GM23338 (cell line): Measurements from ENCODE around the gene PPFIA1.

Experiments used
- EZH2 ChIP-seq: fragments of 200-600 bp; sonication (generic); IDR thresholded peaks from one replicate; pipeline ENCODE4 v1.8.0; 2017; ENCODE audit warnings: antibody characterized with exemption, mild to moderate bottlenecking, low read depth; ENCODE audit not compliant: unreplicated experiment
- EZH2phosphoT487 ChIP-seq: fragments of 200-600 bp; sonication (generic); IDR thresholded peaks from one replicate; pipeline ENCODE4 v1.8.1; 2018; ENCODE audit warnings: antibody characterized with exemption; ENCODE audit not compliant: unreplicated experiment
- POLR2AphosphoS5 ChIP-seq: IDR thresholded peaks from 2 replicates; pipeline ENCODE4 v1.6.1; 2016; ENCODE audit warnings: antibody characterized with exemption, low read depth
- TF ChIP-seq, protein P1 (sequence below), 2 experiments: fragments of 200-600 bp in 1 of 2; sonication (generic) in 1 of 2; conservative IDR thresholded peaks; 2 replicates each; pipeline versions ENCODE4 v1.5.1 to v1.6.1; 2016 to 2017; ENCODE audit warnings: antibody characterized with exemption in 2 of 2, low read depth in 2 of 2, mild to moderate bottlenecking in 2 of 2, moderate library complexity in 1 of 2
- TF ChIP-seq, protein P2 (sequence below): IDR thresholded peaks from one replicate; pipeline ENCODE4 v1.6.1; 2018; ENCODE audit warnings: antibody characterized with exemption; ENCODE audit not compliant: unreplicated experiment

DNA sequence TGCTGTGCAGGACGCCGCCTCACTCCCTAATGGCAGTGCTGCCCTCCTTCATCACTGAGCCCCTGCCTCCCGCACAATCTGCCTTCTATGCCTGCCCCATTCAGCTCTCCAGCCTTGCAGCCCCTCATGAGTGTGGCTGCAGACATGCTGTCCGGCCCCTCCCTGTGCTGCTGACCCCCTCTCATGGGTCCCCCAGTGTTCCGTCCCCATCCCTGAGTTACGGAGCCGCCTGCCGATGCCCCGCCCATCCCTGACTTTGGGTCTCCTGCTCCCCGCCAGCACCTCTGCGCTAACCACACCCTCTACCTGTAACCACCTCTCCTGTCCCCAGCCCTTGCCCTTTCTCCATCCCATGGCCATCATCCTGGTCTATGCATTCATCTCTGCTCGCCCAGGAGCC, 161.1 kb downstream of the PPFIA1 start:
- TF ChIP-seq, protein P1, sequence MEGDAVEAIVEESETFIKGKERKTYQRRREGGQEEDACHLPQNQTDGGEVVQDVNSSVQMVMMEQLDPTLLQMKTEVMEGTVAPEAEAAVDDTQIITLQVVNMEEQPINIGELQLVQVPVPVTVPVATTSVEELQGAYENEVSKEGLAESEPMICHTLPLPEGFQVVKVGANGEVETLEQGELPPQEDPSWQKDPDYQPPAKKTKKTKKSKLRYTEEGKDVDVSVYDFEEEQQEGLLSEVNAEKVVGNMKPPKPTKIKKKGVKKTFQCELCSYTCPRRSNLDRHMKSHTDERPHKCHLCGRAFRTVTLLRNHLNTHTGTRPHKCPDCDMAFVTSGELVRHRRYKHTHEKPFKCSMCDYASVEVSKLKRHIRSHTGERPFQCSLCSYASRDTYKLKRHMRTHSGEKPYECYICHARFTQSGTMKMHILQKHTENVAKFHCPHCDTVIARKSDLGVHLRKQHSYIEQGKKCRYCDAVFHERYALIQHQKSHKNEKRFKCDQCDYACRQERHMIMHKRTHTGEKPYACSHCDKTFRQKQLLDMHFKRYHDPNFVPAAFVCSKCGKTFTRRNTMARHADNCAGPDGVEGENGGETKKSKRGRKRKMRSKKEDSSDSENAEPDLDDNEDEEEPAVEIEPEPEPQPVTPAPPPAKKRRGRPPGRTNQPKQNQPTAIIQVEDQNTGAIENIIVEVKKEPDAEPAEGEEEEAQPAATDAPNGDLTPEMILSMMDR (conservative IDR thresholded peaks at IDR 0.05; ENCODE audit: low read depth in 2 of 2) = no peak
- no peak for TF ChIP-seq POLR2AphosphoS5
- TF ChIP-seq, protein P2, sequence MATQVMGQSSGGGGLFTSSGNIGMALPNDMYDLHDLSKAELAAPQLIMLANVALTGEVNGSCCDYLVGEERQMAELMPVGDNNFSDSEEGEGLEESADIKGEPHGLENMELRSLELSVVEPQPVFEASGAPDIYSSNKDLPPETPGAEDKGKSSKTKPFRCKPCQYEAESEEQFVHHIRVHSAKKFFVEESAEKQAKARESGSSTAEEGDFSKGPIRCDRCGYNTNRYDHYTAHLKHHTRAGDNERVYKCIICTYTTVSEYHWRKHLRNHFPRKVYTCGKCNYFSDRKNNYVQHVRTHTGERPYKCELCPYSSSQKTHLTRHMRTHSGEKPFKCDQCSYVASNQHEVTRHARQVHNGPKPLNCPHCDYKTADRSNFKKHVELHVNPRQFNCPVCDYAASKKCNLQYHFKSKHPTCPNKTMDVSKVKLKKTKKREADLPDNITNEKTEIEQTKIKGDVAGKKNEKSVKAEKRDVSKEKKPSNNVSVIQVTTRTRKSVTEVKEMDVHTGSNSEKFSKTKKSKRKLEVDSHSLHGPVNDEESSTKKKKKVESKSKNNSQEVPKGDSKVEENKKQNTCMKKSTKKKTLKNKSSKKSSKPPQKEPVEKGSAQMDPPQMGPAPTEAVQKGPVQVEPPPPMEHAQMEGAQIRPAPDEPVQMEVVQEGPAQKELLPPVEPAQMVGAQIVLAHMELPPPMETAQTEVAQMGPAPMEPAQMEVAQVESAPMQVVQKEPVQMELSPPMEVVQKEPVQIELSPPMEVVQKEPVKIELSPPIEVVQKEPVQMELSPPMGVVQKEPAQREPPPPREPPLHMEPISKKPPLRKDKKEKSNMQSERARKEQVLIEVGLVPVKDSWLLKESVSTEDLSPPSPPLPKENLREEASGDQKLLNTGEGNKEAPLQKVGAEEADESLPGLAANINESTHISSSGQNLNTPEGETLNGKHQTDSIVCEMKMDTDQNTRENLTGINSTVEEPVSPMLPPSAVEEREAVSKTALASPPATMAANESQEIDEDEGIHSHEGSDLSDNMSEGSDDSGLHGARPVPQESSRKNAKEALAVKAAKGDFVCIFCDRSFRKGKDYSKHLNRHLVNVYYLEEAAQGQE = no peak
- TF ChIP-seq EZH2 = no peak
- no peak for TF ChIP-seq EZH2phosphoT487
